DMS79 treated with DMSO at 0.1 percent for 48 hours (cell line): ENCODE results near the gene ACSS3.
"Not testable (repeated sequence)": the region's sequence is repeated elsewhere in the genome, so short reads cannot be mapped to it uniquely, and the experiment has no call there.

ENCODE experiments used
- DNase-seq: peaks from one replicate; lab custom pipeline; 2025; lab: John Stamatoyannopoulos, UW

ACSS3 gene

GRCh38 chr12:81167694-81168093 is 89.8 kb downstream of the ACSS3 start:
- DNase-seq = no peak

DNA sequence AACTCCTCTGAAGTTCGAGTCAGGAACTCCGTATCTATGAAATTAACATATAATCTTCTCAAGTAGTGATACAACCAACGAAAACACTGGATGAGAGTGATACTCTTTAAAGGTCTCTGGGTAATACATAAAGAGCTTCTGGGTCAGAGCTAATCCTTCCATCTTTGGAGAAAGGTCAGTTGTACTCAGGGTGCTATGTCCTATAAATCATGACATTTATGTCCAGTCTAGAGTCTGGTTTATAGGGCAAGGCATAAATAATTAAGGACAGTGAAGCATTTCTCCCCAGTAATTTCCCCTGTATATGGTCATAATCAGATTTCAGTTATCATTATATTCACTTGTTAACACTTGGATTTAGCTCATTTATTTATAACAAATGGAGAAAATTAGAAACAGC is 90.6 kb downstream of the ACSS3 start:
- DNase-seq = no peak

DNA sequence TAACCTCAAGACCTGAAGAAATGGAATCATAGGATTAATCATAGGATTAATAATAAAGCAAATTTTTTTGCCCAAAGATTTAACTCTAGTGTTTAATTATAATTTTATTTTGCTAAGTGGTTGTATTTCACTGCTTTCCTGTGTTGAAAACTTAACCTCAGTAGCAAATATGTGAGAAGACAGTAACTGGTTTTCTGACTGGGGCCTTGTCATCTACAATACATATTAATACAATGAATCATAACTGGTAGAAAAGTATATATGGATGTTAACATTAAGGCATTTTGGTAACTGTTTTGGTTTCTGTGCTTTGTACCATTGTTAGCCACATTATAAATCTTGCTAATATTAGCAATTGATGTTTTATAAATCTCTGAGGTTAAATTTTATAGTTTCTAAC is 92.2 kb downstream of the ACSS3 start:
- no peak for DNase-seq

DNA sequence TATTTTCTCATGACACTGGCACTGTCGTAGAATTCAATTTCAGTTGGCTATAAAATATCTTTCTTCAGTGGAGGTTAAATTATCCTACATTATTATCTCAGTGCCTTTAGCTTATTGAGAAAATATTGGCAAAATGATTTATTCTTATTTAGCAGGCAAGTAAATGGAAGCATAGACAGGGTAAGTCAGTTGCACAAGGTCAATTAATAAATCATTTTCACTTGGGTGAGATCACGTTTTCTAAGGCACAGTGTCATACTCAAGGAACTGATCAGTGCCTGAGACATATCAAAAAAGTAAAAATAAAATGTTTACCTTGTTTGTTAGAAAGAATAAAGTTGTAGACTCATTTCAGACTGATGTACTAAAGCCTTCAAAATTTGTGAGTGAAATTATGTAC is 95.0 kb downstream of the ACSS3 start:
- no peak for DNase-seq

DNA sequence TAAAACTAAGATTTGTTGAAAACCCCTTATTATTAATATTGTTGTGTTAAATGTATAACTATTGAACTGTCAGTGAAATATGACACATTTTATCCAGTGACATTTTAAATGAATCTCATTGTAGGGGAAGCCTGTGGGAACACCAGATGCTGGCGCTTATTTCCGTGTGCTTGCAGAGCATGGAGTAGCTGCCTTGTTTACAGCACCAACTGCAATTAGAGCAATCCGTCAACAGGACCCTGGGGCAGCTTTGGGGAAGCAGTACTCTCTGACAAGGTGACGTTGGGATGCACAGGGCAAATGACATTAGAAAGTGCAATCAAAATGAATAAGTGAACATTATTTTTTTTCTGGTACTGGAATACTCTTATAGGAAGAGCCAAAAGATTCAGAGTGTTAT is 96.8 kb downstream of the ACSS3 start:
- no peak for DNase-seq

DNA sequence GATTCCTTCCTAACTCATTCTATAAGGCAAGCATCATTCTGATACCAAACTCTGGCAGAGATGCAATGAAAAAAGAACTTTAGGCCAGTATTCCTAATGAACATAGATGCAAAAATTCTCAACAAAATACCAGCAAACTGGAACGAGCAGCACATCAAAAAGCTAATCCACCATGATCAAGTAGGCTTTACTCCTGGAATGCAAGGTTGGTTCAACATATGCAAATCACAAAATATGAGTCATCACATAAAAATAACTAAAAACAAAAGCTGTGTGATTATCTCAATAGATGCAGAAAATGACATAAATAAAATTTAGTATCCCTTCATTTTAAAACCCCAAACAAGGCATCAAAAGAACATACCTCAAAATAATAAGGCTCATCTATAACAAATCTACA is 98.9 kb downstream of the ACSS3 start:
- no peak for DNase-seq

GRCh38 chr12:81181691-81182090 is 103.8 kb downstream of the ACSS3 start:
- DNase-seq = no peak

- DNase-seq = no peak
These were observed 109.8 kb downstream of the ACSS3 start for GRCh38 chr12:81187686-81188085.

GRCh38 chr12:81196595-81196994 is 118.7 kb downstream of the ACSS3 start:
- DNase-seq = no peak

- DNase-seq = not testable (repeated sequence)
These were observed 122.7 kb downstream of the ACSS3 start for GRCh38 chr12:81200561-81200960.

- DNase-seq = no peak
These were observed 125.9 kb downstream of the ACSS3 start for GRCh38 chr12:81203671-81204204.

DNA sequence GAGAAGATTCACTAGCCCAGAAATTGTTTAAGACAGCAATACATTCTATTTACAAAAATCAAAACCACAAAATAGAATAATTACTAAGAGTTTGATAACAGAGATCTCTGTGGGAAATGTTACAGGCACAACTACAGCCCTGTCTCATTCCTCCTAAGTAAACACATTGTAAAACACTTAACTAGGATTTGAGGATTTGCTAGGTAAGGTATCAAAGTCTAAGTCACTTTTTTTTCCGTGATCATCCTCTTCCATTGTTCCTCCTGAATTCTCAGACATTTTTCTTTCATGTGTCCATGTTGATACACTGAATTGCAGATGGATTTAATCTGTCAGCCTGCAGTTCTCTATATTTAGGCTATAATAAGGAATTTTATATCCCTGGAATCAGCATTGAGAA is 127.5 kb downstream of the ACSS3 start:
- no peak for DNase-seq

DNA sequence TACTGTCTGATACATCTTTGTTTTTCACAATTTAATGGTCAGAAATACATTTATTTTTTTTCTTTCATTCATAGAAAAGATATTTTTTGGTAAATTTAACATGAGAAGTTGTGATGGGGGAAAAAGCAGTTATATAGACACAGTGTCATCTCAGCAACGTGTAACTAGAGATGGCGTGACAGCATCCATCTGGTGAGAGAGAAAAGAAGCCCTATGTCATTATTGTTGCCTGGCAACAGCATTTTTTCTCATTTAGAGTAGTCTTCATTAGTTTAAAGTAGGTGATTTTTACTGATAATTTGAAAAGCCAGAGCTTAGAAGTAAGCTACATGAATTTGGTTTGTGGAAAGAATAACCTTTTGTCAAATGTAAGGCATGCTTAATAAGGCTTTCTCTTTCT is 128.6 kb downstream of the ACSS3 start:
- no peak for DNase-seq

GRCh38 chr12:81207173-81207572 is 129.3 kb downstream of the ACSS3 start:
- DNase-seq = no peak

DNA sequence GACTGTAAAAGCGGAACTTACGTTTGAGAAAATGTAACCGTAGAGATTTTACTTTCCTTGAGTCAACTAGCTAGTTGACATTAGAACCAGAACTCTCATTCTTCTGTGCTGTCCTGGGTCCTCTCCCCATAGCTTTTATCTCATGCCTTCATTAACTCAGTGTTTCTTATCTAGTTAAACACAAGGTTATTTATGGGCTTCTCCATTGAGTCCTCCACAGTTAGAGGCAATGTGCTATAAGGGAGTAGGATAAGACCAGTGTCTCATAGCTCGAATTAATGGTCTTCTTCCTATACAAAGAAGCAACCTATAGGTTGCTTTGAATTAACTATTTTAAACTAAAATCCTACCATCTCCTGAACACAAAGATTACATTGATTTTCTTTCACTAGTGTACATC is 129.8 kb downstream of the ACSS3 start:
- DNase-seq = no peak

GRCh38 chr12:81208187-81208911 is 130.5 kb downstream of the ACSS3 start:
- no peak for DNase-seq

- no peak for DNase-seq
These were observed 131.1 kb downstream of the ACSS3 start for GRCh38 chr12:81209012-81209411.

- not testable (repeated sequence) for DNase-seq
These were observed 131.9 kb downstream of the ACSS3 start for GRCh38 chr12:81209772-81210225.

GRCh38 chr12:81211306-81211705 is 133.4 kb downstream of the ACSS3 start:
- DNase-seq = no peak

GRCh38 chr12:81212996-81213696 is 135.3 kb downstream of the ACSS3 start:
- DNase-seq = no peak

DNA sequence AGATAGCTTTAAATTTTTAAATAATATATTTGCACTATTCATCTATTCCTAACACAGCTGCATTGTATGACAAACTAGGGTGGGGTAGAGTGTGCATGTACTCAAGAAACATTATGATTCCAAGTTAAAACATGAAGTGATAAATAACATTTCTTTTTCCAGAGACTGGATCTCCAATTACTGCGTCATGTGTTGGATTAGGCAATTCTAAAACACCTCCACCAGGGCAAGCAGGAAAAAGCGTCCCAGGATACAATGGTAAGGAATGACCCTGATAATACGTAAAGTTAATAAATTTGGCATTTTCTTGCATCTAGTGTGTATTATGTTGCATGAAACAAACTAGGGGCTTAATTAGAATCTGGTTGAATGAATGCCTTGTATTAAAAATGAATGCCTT is 138.9 kb downstream of the ACSS3 start:
- DNase-seq = no peak

DNA sequence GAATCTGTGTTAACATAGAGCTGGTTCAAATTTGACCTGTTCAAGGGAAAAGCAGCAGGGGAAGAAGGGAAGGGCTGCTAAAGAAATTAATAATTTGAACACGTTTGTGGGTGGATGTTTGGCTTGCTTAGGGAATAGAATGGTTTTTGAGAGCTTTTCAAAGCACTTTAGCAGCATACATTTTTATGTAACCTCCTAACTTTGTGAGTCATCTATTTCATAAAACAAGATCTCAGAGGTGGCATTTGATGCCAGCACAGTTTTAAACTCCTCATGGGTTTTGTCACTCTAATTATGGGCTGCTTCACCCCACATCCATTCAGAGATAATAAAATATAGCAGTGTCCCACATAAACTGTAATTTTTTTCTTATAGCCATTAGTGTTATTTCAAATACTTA is 143.8 kb downstream of the ACSS3 start:
- DNase-seq = no peak

DNA sequence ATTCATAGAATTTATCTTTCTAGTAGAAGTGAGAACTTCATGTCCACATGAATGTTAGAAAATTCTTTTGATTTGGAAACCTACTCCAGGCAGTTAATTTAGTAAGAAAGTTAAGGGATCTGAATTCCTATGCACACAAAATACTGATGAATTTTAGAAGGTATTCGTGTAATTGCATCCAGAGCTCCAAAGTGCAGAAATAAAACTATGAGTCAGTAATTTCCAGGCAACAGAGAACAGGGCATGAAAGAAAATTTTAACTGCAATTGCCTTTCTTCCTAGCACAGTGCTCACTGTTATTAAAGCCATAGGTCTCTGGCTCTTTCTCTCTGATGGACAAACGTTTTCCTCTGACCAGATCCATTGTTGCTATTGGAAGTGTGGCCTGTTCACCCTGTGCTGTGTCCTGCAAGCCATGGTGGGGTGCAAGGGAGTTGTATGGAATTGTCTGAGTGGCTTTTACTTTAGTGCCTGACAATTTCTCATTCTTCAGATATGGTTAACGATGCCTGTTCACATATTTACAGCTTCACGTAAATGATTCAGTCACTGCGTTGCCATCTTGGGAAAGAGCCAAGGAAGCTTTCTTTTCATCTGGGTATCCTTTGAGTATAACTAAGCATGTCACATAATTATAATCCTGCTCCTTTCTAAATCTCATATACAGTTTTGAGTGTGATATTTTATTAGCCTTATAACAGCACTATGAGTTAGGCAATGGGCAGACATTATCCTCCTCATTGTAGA is 145.1 kb downstream of the ACSS3 start:
- no peak for DNase-seq
